GM12878 (cell line): ENCODE results near the gene HOXB3. TPM values are rescaled to one million over a fixed set of nuclear protein-coding genes. Genes with fewer than 3 reads are reported as not detected.

ENCODE experiments used
- ATAC-seq: fragments of 200-7000 bp; cut with Tn5 transposase; 3 replicates; pipeline ENCODE4 v1.9.1; 2020; ENCODE audit warnings: mild to moderate bottlenecking, moderate library complexity
- BruUV-seq: library from RNA; stranded (reverse); fragments of 400-500 nt; replicated peaks from 2 replicates; lab custom pipeline; 2021; lab: Mats Ljungman, UMichigan
- CTCF ChIA-PET: fragments of 300-600 bp; sonication (Branson Sonifier 250); formaldehyde crosslinking; extraction: SDS; loops from one replicate; lab custom pipeline; 2021; ENCODE audit warnings: inconsistent platforms; lab: Yijun Ruan, JAX
- POLR2A ChIA-PET: fragments of 350-600 bp; formaldehyde crosslinking; extraction: SDS; loops from one replicate; lab custom pipeline; 2021; ENCODE audit warnings: inconsistent platforms; lab: Charles Lee
- RAD21 ChIA-PET: fragments of 300-600 bp; sonication (Branson Sonifier 250); formaldehyde crosslinking; loops from one replicate; lab custom pipeline; 2023; ENCODE audit warnings: antibody characterized with exemption; ENCODE audit not compliant: unreplicated experiment; lab: Charles Lee
- SMC1A ChIA-PET: fragments of 300-600 bp; sonication (Branson Sonifier 250); formaldehyde crosslinking; loops from one replicate; lab custom pipeline; 2023; ENCODE audit not compliant: unreplicated experiment, uncharacterized antibody; lab: Charles Lee
- DNase-seq: peaks from one replicate; pipeline ENCODE4 v3.0.0-alpha.2; 2011; ENCODE audit warnings: low read depth, low spot score
- FAIRE-seq: peaks from 3 replicates; lab custom pipeline; 2011; peaks lifted over from hg19 to GRCh38; lab: Jason Lieb, UNC
- H2AFZ ChIP-seq: 2 replicates; pipeline ENCODE4 v1.6.0; 2011; ENCODE audit warnings: low read depth, low read length, control low read depth; ENCODE audit not compliant: control insufficient read depth
- H3K27ac ChIP-seq: 2 replicates; pipeline ENCODE4 v1.5.1; 2011; ENCODE audit warnings: control low read depth; ENCODE audit not compliant: control insufficient read depth, insufficient read depth
- H3K27me3 ChIP-seq, 2 experiments: replicated peaks in 1 of 2; 2 replicates each; pipeline versions ENCODE4 v1.6.0 to v1.6.1; 2011; ENCODE audit warnings: low read length in 1 of 2; ENCODE audit not compliant: control insufficient read depth in 2 of 2, insufficient read depth in 2 of 2
- H3K36me3 ChIP-seq, 2 experiments: 2 replicates each; pipeline ENCODE4 v1.5.1; 2011; ENCODE audit warnings: low read length in 1 of 2; ENCODE audit not compliant: control insufficient read depth in 2 of 2, insufficient read depth in 2 of 2
- H3K4me1 ChIP-seq: 2 replicates; pipeline ENCODE4 v1.6.1; 2011; ENCODE audit warnings: mild to moderate bottlenecking, low read length, moderate library complexity, mixed read lengths; ENCODE audit not compliant: control insufficient read depth, insufficient read depth
- H3K4me2 ChIP-seq: 2 replicates; pipeline ENCODE4 v1.6.0; 2011; ENCODE audit warnings: control low read depth; ENCODE audit not compliant: control insufficient read depth, insufficient read depth
- H3K4me3 ChIP-seq: fragments of 200-600 bp; sonication (generic); 2 replicates; pipeline ENCODE4 v1.5.1; 2016
- H3K79me2 ChIP-seq: 2 replicates; pipeline ENCODE4 v1.6.0; 2011; ENCODE audit warnings: low read length; ENCODE audit not compliant: control insufficient read depth, insufficient read depth
- H3K9ac ChIP-seq: 2 replicates; pipeline ENCODE4 v1.8.0; 2011; ENCODE audit warnings: low read length, control low read depth, mixed read lengths; ENCODE audit not compliant: control insufficient read depth, insufficient read depth
- H3K9me3 ChIP-seq: replicated peaks from 3 replicates; pipeline ENCODE4 v1.5.1; 2011; ENCODE audit warnings: mild to moderate bottlenecking, low read length; ENCODE audit not compliant: control insufficient read depth, insufficient read depth
- H4K20me1 ChIP-seq: 2 replicates; pipeline ENCODE4 v1.6.0; 2011; ENCODE audit not compliant: control insufficient read depth, insufficient read depth
- CEBPB ChIP-seq, 2 experiments: fragments of 150-350 bp in 1 of 2; IDR thresholded peaks; 2 replicates each; pipeline ENCODE4 v1.6.1; 2012 to 2014; ENCODE audit warnings: low read depth in 2 of 2, low read length in 2 of 2, borderline replicate concordance in 1 of 2, inconsistent platforms in 1 of 2
- CHD1 ChIP-seq: IDR thresholded peaks from 2 replicates; pipeline ENCODE4 v1.6.1; 2012; ENCODE audit warnings: low read depth, low read length, improper control_type of control experiment
- CREM ChIP-seq: IDR thresholded peaks from 2 replicates; pipeline ENCODE4 v1.6.1; 2014; ENCODE audit warnings: antibody characterized with exemption, low read depth
- CUX1 ChIP-seq: IDR thresholded peaks from 2 replicates; pipeline ENCODE4 v1.6.1; 2012; ENCODE audit warnings: improper control_type of control experiment, low read depth, low read length; ENCODE audit not compliant: insufficient replicate concordance
- EZH2 ChIP-seq: IDR thresholded peaks from 2 replicates; pipeline ENCODE4 v1.6.1; 2012; ENCODE audit warnings: low read depth, mild to moderate bottlenecking, control low read depth, inconsistent platforms, low read length, borderline replicate concordance; ENCODE audit not compliant: control insufficient read depth
- IRF5 ChIP-seq: fragments of 450-650 bp; IDR thresholded peaks from 2 replicates; pipeline ENCODE4 v1.6.1; 2017; ENCODE audit warnings: borderline replicate concordance
- NFIC ChIP-seq: IDR thresholded peaks from 2 replicates; pipeline ENCODE4 v1.6.1; 2012; ENCODE audit warnings: low read depth, mild to moderate bottlenecking, inconsistent platforms, low read length, moderate library complexity
- NR2C2 ChIP-seq: IDR thresholded peaks from 2 replicates; pipeline ENCODE4 v1.6.1; 2011; ENCODE audit warnings: borderline replicate concordance, low read depth; ENCODE audit not compliant: control insufficient read depth, insufficient read length
- PML ChIP-seq: IDR thresholded peaks from 2 replicates; pipeline ENCODE4 v1.6.1; 2012; ENCODE audit warnings: low read length, inconsistent platforms
- STAT3 ChIP-seq: IDR thresholded peaks from 2 replicates; pipeline ENCODE4 v1.6.1; 2011; ENCODE audit warnings: low read depth, low read length, improper control_type of control experiment
- YBX1 ChIP-seq: fragments of 450-650 bp; IDR thresholded peaks from 2 replicates; pipeline ENCODE4 v1.6.1; 2016; ENCODE audit warnings: antibody characterized with exemption
- WGBS: methylation state at CpG from one replicate; pipeline ENCODE4 v1.1.6; 2016; ENCODE audit warnings: low lambda C conversion rate; ENCODE audit not compliant: insufficient replicate concordance, insufficient coverage; ENCODE audit errors: missing lambda C conversion rate; 5-methylcytosine and 5-hydroxymethylcytosine counted together
- in situ Hi-C: fragments of 300-500 bp; cut with MboI; formaldehyde crosslinking; loops from 9 replicates; pipeline ENCODE4 v1.14.3; 2018; ENCODE audit warnings: mixed read lengths
- intact Hi-C: fragments of 100-400 bp; cut with micrococcal nuclease; formaldehyde crosslinking; loops from one replicate; pipeline ENCODE4 v1.14.2; 2022; ENCODE audit not compliant: unreplicated experiment
- polyA plus RNA-seq, 11 experiments: library from polyadenylated mRNA; depleted of rRNA in 4 of 11; unstranded in 6 of 11; stranded (reverse) in 5 of 11; fragments of >200 nt; fragmentation: Nextera tagmentation in 4 of 11; fragmentation: Illumina TruSeq in 1 of 11; extraction: Ambion mirVana in 4 of 11; extraction: Trizol in 1 of 11; gene quantifications; 1 replicate in 1 of 11; 2 replicates in 10 of 11; pipeline versions ENCODE4 v1.2.1 to v1.2.3, GENCODE V29; 2011 to 2016; ENCODE audit warnings: inconsistent platforms in 2 of 11, missing spikeins in 2 of 11, low read depth in 1 of 11
- total RNA-seq, 4 experiments: library from RNA; depleted of rRNA in 3 of 4; stranded (reverse); fragments of >200 nt in 3 of 4; fragmentation: Illumina TruSeq in 1 of 4; extraction: Trizol in 1 of 4; gene quantifications; 2 replicates each; pipeline versions ENCODE4 v1.2.1 to v1.2.3, GENCODE V29; 2013 to 2021

HOXB3 gene
- total and polyA plus RNA-seq, 10 of the 15 experiments (the other 5 are each of a cell fraction or from before 2014, with no cell fraction given) = 0.19 to 7.7 (median 2.9) TPM

- Histone ChIP-seq H3K4me2 (peak overlapping the region; percentile 67), H2AFZ (no peak overlapping the region), H3K27me3 (peaks cover 0 to 4% of the 10 kb centered on the region in 2 experiments; a peak in 1 of 4 replicates)
- no peak for DNase-seq
- SMC1A ChIA-PET = no interaction called here
- in situ Hi-C loops = no loop called here
- no peak for TF ChIP-seq CUX1
- TF ChIP-seq PML = no peak
- TF ChIP-seq CHD1 = no peak
- no peak for TF ChIP-seq NFIC
- no peak for TF ChIP-seq EZH2
- TF ChIP-seq STAT3 = no peak
- TF ChIP-seq NR2C2 = no peak
- TF ChIP-seq IRF5 = no peak
- TF ChIP-seq CREM = no peak
- no peak for TF ChIP-seq YBX1
- no peak for TF ChIP-seq CEBPB (IDR thresholded peaks at IDR 0.05; ENCODE audit: borderline replicate concordance in 1 of 2, low read depth in 2 of 2, low read length in 2 of 2)
- TF ChIP-seq, all 136 proteins: peak for 0
- no peak for FAIRE-seq
- no TSS peak for BruUV-seq
- no peak for ATAC-seq
- H3K4me1 ChIP-seq = peaks cover 7% of the 10 kb centered on the region
- peaks cover 0 to 5% of the 10 kb centered on the region in 2 experiments; a peak in 2 of 4 replicates for H3K36me3 ChIP-seq
- H3K9me3 ChIP-seq = no peaks in the 10 kb centered on the region
- no peak overlapping the region for H3K27ac ChIP-seq
- ChIA-PET POLR2A (interaction anchor here (0.9 kb wide), 2 partner anchors 21 to 45 kb away, joined by 3 read pairs; no protein-coding TSS in a partner anchor), RAD21 (interaction anchor here (0.7 kb wide), 1 partner anchor 41 kb away, joined by 4 read pairs; no protein-coding TSS in a partner anchor), CTCF (no interaction called here)
- WGBS = 100% methylated on average over 1 of the region's 1 CpG
- H3K79me2 ChIP-seq = peaks cover 12% of the 10 kb centered on the region
- no peak overlapping the region for H3K4me3 ChIP-seq
- intact Hi-C loops = no loop called here
- H3K9ac ChIP-seq = no peak overlapping the region
- no peaks in the 10 kb centered on the region for H4K20me1 ChIP-seq
These were observed 44.5 kb downstream of the HOXB3 start for GRCh38 chr17:48545539-48545938.
